NCI-H1930 (cell line): ENCODE results near the gene LIMK1.
"Not testable (repeated sequence)": the region's sequence is repeated elsewhere in the genome, so short reads cannot be mapped to it uniquely, and the experiment has no call there.

Experiments
- DNase-seq, 2 experiments: peaks; one replicate each; lab custom pipeline; 2025; lab: John Stamatoyannopoulos, UW

LIMK1 gene

DNA sequence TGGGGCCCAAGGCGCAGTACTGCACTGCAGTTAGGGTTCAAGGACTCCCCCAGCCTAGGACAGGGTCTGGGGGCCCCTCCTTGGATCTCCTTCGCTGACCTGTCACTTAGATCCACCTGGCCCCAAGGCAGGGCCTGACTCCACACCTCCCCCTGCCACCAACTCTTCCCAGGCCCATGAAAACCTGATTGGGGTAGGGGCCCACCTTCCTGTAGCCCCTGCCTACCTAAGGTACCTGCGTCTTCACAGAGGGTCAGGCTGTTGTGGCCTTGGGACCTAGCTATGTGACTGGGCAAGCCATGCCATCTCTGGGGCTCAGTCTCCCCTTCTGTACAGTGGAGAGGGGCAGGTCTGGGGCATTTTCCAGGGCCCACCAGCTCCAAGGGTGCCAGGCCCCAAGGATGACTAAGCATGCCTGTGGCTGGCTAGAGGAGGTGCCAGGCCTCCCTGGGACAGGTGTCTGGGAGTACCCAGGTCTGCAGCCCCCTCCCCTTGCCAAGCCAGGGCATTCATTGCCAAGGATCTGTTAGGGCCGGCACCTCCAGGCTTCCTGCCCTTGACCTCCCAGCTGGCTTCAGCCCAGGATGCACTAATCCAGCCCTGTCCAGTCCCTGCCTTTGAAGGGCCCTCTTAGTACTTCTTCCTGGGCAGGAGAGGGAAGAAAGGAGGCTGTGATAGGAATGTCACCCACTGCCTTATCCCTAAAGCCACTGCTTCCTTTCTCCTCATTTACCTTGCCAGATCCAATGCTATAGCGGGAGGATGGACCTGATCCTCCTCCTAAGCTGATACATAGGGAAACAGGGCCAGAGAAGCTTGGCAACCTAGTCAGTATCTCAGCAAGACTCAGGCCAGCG is 1.3 kb downstream of the LIMK1 start:
- DNase-seq = no peak

DNA sequence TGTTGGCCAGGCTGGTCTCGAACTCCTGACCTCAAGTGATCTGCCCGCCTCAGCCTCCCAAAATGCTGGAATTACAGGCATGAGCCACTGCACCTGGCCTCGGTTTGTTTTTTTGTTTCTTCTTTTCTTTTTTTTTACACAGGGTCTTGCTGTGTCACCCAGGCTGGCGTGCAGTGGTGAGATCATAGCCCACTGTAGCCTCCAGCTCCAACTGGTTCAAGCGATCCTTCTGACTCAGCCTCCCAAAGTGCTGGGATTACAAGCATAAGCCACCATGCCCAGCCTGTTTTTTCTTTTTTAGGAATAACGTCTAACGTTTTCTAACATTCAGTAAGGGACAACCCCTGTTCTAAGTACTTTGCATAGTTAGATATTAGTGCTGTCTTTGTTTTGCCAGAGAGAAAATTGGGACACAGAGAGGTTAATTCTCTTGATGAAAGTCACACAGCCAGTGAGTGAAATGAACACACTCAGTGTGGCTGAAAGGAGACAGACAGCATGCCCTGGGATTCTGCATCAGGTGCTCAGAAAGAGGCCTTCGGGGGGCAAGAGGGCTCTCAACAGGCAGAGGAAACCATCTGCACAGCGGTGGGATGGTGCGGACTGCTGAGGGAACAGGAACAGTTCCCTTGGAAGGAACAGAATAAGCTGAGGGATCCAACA is 4.3 kb downstream of the LIMK1 start:
- DNase-seq = no peak

DNA sequence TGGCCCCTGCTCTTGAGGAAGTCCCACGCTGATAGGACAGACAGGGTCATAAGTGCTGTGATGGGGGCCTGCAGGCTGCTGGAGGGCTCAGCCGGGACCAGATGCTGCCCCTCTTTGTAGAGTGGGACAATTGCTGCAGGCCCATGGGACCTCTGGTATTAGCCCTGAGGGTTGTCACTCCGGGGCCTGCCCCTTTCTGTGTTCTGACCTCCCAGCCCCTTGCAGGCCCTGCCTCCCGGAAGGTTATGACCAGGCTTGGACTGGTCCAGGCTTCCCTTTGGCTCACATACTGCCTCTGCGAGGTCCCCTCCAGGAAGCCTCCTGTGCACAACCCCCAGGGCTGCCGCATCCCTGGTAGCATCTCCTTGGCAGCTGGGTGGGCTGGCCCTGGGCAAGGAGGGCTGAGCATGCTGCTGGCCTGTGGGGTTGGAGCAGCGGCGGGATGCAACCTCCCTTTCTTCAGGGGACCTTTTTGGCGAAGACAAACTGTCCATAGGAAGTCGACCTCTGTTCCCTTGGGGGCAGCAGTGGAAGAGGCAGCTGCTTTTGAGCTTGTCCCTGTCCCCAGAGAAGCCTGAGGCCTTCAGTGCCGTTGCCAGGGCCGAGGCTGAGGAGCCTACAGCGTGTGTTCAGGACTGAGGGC is 8.8 kb downstream of the LIMK1 start:
- DNase-seq = no peak

DNA sequence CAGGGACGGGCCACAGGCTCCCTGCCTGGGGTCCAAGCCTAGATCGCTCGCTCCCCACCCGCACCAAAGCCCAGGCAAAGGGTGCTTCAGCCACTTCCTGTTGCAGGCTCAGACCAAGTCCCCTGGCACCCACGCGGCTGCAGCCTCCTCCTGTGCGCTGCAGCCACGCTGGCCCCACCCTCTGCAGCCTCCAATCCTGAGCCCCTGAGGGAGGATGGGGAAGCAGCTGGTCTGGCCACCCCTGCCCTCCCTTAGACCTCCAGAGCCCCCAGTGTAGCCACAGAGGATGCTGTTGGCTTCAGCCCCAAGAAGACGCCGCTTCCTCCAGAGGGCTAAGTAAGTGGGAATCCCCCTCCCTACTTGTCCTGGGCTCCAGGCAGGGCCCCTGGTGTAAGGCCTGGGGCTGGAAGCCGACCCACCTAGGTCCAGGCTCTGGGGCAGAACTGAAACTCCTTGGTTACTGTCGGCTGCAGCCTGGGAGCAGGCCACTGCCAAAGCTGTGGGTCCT is 9.4 kb downstream of the LIMK1 start:
- no peak for DNase-seq

DNA sequence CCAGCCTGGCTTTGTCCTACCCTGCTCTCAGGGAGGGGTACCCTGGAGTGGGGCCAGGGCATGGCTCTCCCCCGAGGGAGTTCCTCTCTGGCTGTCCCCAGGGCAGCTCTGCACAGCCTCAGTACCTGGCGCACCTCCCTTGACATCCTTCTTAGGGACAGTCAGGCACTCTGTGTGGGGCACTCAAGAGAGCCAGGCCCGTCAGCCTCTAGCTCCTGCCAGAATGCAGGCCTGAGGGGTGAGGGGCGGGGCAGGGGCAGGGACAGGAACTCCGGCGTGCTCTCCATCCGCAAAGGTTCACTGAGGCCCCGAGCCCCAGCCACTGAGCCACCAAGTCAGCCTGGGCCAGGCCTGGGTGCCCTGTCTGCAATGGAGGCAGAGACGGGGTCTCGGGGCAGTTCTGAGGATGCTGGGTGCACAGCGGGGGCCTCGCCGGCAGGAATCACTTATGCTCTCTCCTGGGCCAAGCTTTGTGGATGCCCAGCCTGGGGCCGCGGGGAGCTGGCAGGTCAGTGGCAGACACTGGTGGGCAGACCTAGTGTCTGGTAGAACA is 10.1 kb downstream of the LIMK1 start:
- no peak for DNase-seq

DNA sequence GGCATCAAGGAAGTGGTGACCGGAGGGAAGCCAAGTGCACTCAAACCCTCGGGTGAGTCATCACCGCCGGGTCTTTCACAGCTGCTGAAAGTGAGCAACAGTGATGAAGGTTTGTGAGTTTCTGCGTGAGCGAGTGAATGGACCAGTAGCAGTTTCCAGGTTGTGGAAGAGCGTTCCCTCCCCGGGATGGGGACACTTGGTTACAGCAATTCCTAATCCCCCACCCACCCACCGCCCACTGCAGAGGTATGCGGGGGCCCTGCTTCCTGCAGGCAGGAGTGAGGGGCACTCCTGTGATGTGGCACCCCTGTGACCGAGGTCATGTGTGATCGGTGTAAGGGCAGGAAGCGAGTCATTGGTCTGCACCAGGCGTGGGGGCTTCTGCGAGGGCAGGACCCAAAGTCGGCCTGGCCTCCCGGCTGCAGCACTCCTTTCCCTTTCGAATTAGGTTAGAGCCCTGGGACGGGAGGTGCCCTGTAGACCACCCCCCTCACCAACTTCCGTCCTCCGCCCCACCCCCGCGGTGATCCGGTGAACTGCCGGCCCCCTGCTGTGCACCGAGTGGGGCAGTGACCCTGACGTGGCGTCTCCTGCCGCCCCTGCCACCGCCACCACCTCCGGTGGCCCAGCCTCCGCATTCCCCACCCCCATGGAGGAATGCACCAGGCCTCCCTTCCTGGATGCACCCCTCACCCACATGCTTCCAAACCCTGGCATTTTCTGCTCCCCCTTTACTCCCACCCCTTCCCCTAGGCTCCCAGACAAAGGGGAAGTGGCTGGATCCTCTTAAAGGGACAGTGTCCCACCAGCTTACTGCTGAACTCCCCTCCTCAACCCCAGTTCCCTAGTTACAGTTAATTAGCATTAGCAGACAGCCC is 10.9 kb downstream of the LIMK1 start:
- no peak for DNase-seq

DNA sequence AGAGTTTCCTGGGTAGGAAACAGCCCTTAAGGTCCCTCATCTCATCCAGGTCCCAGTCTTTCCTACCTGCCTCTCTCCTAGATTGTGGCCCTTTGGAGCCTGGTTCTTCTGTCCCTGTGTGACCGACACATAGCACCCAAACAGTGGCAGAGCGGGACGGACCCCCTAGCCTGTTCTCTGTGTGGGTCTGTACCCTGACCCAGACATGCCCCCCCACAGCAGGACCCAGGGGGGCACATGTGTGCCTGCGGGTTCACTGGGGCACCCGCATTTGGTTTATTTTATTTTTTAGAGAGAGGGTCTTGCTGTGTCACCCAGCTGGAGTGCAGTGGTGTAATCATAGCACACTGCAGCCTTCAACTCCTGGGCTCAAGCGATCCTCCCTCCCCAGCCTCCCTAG is 11.5 kb downstream of the LIMK1 start:
- DNase-seq = no peak

DNA sequence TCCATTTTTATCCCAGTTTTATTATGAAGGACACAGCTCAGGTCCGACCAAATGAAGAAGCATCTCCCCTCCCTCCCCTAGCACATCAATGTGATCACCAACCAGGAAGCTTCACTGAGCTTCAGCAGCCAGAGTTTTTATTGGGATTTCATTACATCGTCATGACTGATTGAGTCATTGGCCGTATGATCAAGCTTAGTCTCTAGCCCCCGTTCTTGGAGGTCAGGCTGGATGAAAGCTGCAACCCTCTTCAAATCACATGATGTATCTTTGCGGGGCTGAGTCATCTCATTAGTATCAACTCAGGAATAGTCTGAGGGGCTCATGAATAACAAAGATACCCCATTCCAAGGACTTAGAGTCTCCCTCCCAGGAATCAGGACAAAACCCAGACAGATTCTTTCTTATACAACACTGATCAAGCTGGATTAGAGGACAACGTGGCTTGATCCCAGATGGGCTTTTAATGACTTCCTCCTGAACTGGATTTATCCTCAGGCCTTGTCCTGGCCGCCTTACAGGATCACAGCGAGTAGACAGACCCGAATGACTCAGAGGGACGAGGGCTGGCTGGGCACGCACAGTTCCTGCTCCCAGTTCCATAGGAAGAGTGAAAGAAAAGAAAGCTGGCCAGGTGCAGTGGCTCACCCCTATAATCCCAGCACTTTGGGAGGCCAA is 14.5 kb downstream of the LIMK1 start:
- DNase-seq = no peak

DNA sequence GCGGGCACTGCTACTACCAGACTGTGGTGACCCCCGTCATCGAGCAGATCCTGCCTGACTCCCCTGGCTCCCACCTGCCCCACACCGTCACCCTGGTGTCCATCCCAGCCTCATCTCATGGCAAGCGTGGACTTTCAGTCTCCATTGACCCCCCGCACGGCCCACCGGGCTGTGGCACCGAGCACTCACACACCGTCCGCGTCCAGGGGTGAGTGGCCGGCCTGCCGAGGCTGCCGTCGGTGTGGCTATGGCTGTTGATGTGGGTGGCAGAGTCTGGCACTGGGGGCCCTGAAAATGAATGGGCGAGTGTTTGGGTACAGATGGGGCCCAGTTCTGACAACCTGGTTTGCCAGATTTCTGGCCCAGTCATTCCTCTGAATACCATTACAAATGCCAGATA is 15.4 kb downstream of the LIMK1 start:
- no peak for DNase-seq

DNA sequence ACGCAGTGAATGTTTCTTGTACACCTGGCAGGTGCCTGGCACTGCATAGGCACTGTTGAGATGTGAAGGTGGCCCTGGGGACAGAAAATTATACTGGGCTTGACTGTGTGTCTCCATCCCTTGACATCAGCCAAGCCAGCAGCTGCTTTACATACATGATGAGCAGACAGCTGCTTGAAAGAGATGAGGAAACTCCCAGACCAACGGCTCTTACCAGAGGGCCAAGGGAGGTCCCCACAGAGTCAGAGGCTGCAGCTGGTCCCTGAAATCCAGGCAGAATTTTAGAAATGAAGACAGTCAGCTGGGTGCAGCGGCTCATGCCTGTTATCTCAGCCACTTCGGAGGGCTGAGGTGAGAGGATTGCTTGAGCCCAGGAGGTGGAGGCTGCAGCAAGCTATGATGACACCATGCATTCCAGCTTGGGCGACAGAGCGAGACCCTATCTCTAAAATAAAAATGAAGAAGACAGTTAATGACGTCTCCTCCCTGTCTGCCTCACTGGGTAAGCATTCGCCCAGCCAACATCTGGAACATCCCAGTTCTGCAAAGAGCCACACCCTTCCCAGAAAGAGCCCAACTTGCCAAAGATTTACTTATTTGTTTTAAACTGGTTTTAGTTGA is 17.6 kb downstream of the LIMK1 start:
- no peak for DNase-seq

DNA sequence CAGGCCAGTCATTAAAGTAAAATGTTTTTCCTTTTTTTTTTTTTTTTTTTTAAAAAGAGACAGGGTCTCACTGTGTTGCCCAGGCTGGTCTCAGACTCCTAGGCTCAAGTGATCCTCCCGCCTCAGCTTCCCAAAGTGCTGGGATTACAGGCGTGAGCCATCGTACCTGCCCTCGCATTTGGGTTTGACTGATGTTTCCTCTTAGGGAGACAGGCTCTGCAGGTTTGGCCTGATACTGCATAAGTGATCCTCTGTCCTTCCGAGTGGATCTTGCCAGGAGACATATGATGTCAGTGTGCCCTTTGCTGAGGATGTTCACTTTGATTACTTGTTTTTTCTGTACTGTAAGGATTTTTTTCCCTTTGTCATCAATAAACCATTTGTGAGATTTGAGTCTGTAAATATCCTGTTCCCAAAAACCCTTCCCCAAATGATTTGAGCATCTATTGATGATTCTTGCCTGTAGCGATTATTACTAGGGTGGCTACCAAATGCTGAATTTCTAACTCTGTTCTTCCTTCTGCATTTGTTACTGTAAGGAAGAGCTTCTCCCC is 19.7 kb downstream of the LIMK1 start:
- DNase-seq = no peak

DNA sequence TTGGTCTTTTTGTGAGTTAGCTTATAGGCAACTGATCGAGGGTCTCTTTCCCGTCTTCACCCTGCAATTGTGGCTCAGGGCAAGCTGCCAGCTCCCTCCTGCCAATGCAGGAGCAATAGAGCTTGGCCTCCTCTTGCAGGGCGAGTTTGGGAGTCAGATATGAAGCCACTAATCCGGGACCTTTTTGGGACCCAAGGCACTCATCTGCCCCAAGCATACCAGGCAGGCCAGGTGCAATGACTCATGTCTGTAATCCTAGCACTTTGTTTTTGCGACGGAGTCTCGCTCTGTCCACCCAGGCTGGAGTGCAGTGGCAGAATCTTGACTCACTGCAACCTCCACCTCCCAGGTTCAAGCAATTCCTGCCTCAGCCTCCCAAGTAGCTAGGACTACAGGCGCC is 21.1 kb downstream of the LIMK1 start:
- DNase-seq = no peak

DNA sequence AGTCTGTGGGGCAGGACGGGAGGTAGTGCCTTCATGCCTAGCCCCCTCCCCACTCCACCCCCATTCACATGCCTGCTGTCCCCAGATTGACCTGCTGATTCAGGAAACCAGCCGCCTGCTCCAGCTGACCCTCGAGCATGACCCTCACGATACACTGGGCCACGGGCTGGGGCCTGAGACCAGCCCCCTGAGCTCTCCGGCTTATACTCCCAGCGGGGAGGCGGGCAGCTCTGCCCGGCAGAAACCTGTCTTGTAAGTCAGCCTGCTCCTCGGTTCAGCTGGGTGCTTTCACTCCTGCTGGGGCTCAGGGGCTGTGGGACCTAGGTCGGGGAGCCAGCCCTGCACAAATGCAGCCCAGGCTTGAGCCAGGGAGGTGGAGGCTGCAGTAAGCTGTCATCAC is 22.4 kb downstream of the LIMK1 start:
- DNase-seq = no peak

DNA sequence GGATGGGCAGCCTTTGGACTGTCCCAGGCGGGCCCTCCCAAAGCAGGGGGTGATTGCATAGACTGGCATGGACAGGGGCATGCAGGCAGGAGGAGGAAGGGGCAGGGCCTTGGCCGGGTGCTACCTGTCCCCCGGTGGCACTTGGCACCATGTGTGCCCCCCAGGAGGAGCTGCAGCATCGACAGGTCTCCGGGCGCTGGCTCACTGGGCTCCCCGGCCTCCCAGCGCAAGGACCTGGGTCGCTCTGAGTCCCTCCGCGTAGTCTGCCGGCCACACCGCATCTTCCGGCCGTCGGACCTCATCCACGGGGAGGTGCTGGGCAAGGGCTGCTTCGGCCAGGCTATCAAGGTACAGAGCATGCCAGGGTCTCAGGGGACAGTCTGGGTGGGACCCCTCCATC is 23.2 kb downstream of the LIMK1 start:
- DNase-seq = no peak

DNA sequence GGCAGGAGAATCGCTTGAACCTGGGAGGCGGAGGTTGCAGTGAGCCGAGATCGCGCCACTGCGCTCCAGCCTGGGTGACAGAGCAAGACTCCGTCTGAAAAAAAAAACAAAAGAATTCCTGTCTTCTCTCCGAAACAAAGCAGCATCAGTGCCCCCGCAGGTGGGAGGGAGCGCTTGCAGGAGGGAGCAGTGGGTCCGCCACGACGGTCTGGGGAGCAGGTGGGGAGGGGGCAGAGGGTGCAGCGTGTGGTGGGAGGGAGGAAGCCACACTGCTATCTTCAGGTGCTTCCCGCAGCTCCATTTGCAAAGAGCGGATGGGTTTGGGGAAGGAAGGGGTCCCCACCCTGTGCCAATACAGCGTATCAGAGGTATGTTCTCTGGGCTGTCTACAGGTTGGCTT is 31.7 kb downstream of the LIMK1 start:
- DNase-seq = no peak

DNA sequence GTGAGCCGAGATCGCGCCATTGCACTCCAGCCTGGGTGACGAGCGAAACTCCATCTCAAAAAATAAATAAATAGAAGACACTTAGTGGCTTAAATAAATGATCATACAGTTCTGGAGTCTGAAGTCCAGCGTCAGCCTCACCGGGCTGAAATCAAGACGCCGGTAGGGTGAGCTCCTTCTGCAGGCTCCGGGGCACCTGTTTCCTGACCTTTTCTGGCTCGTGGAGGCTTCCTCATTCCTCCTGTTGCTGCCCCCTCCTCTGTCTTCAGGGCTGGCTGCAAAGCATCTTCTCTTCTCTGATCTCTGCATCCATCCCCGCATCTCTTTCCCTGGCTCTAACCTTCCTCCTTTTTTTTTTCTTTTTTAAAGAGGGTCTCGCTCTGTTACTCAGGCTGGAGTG is 32.8 kb downstream of the LIMK1 start:
- no peak for DNase-seq

DNA sequence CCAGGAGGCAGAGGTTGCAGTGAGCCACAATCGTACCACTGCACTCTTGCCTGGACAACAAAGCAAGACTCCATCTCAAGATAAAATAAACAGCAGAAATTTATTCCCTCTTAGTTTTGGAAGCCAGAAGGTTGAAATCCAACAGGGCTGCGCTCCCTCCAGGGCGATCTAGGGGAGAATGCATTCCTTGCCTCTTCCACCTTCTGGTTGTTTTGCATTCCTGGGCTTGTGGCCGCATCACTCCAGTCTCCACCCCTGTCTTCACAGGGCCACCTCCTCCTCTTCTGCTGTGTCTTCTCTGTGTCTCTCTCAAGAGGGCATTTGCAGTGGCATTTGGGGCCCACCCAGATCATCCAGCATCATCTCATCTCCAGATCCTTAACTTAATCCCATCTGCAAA is 36.2 kb downstream of the LIMK1 start:
- no peak for DNase-seq

DNA sequence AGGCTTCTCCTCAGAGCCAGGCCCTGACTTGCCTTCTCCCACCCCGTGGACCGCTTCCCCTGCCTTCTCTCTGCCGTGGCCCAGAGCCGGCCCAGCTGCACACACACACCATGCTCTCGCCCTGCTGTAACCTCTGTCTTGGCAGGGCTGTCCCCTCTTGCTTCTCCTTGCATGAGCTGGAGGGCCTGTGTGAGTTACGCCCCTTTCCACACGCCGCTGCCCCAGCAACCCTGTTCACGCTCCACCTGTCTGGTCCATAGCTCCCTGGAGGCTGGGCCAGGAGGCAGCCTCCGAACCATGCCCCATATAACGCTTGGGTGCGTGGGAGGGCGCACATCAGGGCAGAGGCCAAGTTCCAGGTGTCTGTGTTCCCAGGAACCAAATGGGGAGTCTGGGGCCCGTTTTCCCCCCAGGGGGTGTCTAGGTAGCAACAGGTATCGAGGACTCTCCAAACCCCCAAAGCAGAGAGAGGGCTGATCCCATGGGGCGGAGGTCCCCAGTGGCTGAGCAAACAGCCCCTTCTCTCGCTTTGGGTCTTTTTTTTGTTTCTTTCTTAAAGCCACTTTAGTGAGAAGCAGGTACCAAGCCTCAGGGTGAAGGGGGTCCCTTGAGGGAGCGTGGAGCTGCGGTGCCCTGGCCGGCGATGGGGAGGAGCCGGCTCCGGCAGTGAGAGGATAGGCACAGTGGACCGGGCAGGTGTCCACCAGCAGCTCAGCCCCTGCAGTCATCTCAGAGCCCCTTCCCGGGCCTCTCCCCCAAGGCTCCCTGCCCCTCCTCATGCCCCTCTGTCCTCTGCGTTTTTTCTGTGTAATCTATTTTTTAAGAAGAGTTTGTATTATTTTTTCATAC is 38.0 kb downstream of the LIMK1 start:
- no peak for DNase-seq

DNA sequence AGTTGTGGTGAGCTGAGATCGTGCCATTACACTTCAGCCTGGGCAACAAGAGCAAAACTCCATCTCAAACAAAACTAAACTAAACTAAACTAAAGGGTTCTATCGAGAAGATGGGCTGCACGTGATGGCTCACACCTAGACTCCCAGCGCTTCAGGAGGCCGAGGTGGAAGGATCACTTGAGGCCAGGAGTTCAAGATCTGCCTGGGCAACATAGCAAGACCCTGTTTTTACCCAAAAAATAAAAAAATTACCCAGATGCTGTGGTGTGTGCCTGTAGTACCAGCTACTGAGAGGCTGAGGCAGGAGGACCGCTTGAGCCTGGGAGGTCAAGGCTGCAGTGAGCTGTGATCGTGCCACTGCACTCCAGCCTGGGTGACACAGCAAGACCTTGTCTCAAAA is 40.3 kb downstream of the LIMK1 start:
- not testable (repeated sequence) for DNase-seq
